HG03175 (cell line): Measurements from ENCODE around the gene THADA.
"Not testable (repeated sequence)": the region's sequence is repeated elsewhere in the genome, so short reads cannot be mapped to it uniquely, and the experiment has no call there.

Experiments
- ATAC-seq: cut with Tn5 transposase; IDR thresholded peaks from one replicate; pipeline ENCODE4 v1.9.1; 2021; ENCODE audit warnings: mild to moderate bottlenecking, moderate library complexity; ENCODE audit not compliant: unreplicated experiment

The THADA gene

DNA sequence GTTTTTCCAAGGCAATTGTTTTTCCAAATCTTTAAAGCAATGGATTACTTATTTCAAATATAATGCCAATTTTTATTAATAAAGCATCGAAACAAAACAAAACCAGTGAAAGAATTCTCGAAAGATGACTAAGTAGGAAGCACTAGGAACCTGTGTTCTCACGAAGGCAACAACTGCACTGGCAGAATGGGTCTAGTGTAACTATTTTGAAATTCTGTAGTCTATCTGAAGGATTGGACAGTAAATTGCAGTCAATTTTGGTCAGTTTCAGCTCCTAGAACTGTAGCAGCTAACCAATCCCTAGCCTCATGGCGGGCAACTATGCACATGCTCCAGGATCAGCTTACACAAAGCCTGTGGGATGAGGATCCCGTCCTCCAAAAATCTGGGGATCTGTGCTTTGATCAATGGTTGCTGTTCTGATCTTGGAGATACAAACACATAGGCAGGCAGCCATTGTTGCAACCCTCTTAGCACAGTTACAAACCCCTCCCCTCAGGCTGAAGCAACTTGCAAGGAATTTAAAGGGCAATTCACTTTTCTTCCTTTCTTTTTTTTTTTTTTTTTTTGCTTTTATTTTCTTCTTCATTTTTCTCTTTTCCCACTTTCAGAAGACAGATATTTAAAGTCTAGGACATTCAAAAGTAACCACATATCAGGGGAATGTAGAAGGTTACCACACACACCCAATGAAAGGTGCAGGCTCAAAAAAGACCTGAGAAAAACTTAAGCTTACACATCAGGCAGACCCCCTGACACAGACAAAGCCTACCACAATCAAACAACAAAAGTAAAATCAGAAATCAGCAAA, 147.6 kb downstream of the THADA start:
- ATAC-seq: no peak

DNA sequence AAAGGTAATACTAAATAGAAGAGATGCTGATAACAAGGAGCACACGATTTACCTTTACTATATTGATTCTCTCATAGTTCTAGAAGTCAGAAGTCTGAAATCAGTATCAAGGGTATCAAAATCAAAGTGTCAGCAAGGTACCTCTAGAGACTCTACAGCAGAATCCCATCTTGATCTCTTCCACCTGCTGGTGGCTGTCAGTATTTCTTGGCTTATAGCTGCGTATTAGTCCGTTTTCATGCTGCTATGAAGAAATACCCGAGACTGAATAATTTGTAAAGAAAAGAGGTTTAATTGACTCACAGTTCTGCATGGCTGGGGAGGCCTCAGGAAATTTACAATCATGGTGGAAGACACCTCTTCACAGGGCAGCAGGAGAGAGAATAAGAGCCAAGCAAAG, 149.1 kb downstream of the THADA start:
- not testable (repeated sequence) for ATAC-seq

GRCh38 chr2:43445781-43446180, 150.1 kb downstream of the THADA start:
- ATAC-seq: no peak

DNA sequence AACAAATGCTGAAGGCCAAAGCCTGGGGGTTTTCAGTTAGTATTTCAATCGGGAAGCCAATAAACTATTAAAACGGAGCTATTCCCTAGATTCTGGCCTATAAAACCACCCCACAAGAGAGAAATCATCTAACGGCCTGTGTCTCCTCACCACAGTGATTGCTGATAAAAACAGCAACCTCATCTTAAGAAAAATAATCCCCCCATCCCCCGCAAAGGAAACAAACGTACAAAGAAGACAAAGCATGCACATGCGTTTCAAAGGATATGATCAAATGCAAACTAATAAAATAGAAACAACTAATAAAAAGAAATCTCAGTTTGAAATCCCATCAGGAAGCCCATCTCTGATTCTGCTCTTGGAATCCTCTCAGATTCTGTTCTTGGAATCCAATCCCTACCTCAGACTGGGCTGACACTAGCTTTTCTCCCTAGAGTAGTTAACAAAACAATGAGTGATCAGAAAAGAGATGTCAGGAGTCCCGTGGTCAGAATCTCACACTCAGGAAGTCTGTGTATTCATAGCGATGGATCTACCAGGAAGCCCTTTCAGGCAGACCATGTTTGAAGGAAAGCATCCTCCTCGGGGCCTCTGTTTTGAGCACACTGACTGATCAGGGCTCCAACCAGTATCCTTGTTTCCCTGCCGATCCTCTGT, 150.7 kb downstream of the THADA start:
- ATAC-seq: no peak

DNA sequence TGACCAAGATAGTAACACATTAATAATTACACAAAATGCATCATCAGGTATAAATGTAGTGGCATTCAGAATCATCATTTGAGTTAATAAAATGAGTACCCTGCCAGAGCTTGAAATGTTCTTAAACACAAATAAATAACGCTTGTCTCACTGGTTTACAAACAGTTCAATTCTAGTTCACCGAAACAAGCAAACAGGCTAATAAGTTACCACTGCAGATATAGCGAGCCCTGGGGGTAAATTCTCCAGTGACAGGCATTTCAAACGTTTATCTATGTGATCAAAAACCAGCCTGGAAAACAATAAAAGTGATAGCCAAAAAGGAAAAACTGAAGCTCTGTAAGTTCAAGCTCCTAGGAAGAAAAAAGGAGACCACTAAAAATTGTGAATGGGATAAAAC, 152.6 kb downstream of the THADA start:
- no peak for ATAC-seq

GRCh38 chr2:43441195-43441594, 154.6 kb downstream of the THADA start:
- no peak for ATAC-seq

- ATAC-seq: no peak
Observed at GRCh38 chr2:43438858-43439655, 156.8 kb downstream of the THADA start.

DNA sequence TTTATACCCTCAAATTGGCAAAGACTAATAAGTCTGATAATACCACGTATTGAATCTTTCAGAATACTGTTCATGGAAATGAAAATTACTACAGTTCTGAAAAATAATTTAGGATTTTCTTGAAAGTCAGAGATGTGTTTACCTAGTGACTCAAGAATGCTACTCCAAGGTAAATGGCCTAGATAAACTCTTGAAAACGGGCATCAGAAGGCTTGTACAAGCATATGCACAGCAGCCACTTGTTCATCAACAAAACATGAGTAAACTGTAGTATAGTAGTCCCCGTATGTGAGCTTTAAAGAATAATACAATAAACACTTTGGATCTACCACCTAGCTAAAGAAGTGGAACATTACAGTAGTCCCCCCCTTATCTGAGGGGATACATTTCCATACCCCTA, 157.5 kb downstream of the THADA start:
- no peak for ATAC-seq

DNA sequence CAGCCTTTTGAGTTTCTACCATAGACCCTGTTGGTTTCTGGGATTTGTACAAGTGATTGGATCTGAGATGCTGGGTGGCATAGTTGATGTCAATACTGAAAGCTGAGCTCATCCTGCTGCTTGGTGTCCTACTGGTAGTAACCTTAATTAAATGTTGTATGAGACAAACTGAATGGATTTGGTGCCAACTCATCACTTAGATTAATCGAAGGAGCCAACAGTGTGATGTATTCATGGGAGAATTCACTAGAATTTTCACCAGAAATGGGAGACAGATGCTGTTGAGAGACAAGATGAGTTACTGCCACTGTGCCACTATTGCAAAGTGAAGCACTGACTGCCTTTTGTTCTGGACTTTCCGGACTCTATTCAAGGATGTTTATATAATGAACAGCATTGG, 158.5 kb downstream of the THADA start:
- no peak for ATAC-seq

DNA sequence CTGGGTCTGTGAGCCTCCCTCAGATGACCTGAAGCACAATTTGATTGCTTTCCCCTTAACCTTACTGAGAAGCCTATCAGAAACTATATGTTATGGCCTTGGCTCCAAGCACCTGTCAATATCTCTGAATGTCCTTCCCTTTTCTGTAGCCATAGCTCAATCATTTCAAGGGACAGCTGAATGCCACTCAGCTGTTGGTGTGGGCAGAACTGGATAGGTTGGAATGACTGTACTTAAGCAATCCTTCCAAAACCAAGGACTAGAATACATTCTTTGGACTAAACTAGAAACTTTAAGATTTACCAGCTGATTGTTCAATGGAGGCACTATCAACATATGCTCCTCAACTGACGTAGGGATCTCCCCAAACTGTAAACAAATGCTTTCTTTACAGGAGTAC, 159.4 kb downstream of the THADA start:
- ATAC-seq: no peak

GRCh38 chr2:43435746-43436145, 160.1 kb downstream of the THADA start:
- ATAC-seq: no peak

DNA sequence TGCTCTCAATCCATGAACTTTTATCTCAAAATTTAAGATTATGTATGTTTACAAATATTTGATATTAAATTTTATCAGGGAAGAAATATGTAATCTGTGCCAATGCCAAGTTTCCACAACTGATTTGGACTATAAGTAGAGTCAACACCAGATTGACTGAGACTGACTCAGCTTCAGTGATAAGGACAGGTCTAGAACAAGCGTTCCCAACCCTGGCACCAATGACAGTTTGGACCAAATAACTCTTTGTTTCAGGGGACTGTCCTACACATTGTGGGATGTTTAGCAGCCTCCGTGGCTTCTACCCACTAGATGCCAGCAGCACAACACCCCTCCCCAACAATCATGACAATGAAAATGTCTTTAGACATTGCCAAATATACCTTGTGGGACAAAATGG, 165.3 kb downstream of the THADA start:
- ATAC-seq: no peak

GRCh38 chr2:43429369-43429768, 166.5 kb downstream of the THADA start:
- ATAC-seq: no peak

- ATAC-seq: no peak
Observed at GRCh38 chr2:43427032-43427424, 168.8 kb downstream of the THADA start.

DNA sequence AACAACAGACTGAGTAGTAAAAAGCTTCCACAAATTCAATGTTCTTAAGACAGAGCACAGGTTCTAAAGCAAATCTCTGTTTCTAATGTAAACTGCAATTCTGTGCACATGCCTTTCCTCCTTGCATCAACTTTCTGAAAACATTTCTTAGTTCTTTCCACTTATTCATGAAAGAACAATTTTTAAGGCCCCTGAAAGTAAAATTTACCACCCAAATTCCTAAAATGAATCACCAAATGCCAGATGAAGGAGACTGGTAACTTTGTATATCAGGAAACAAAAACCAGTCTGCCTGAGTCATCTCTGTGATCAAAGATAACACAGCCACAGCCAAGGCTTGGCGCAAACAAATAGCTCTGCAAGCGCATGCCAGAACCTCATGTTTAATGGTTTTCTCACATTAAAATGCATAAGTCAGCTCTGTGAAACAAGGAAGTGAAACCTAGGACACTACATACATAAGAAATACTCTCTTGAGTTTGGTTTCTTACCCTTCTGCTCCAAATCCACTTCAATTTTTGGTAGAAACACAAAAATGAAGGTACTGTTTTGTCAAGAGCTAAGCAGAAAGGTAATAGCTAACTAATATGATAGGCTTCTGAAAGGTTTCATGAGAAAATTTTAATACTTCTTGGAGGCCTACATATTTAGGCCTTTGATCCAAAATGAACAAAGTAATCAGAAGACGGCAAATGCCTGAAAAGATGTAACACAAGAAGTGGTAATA, 169.4 kb downstream of the THADA start:
- peak; percentile 94 for ATAC-seq

DNA sequence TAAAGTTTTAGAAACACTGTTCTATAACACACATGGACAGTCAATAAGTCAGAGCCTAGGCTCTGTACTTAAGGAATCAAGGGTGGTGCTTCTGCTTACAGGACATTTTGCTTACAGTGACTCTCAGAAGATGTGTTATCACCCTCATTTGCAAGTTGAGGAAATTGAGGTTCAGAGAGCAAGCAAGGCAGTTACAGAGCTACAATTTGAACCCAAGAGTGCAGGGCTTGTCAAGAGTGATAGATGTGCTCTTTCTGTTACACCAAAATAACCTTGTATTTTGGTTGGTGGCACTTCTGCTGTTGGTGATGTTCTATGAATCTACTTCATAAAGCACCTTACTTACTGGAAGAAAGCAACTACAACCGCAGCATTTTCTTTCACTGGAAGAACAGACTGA, 170.2 kb downstream of the THADA start:
- no peak for ATAC-seq

- ATAC-seq: no peak
Observed at GRCh38 chr2:43424262-43425207, 171.3 kb downstream of the THADA start.

GRCh38 chr2:43423941-43424261, 171.9 kb downstream of the THADA start:
- no peak for ATAC-seq

DNA sequence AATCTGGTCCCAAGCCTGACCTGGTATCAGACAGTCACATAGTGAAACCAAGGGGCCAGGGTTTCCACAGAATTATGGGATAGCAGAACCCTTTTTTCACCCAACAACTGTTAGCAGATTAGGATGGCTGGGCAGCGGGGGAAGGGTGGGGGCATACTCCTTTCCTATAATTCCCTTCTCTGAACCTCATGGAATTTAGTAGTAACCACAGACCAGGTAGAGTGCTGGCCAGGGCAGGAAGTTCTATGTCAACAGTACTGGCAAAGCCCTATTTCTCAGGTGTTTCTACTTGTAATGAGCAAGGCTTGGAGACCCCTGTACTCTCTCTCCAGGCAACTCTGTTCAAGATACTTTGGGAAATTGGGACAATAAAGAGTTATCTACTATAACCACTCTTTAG, 174.6 kb downstream of the THADA start:
- ATAC-seq: no peak

DNA sequence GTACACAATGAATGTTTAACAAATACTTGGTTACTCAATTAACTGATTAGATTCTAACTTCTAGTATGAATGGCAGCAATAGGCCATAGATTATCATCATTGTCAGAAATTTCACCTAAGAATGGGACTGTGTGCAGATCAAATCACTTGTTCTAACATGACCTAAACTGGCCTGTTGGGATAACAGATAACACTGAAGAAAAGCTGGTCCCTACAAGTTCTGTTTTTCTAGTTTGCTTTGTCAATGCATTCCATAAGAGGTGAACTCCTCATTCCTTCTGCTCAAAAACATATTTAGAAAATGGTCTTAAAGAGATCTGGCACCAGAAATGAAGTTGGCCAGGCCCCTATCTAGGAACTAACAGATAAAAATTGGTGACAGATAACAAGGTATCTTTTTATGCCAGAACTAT, 175.4 kb downstream of the THADA start:
- no peak for ATAC-seq
